B cell (primary cell): ENCODE measurements around the gene DMPK. TPM values are rescaled to one million over a fixed set of nuclear protein-coding genes. Genes with fewer than 3 reads are reported as not detected.

Experiments used
- ATAC-seq: fragments of 200-7000 bp; cut with Tn5 transposase; one replicate; pipeline ENCODE4 v1.10.0; 2021; ENCODE audit warnings: low read depth, mild to moderate bottlenecking, moderate number of reproducible peaks, moderate library complexity
- CTCF ChIA-PET: fragments of 350-600 bp; sonication (Branson Sonifier 250); formaldehyde crosslinking; loops from one replicate; lab custom pipeline; 2021; ENCODE audit warnings: antibody characterized with exemption, inconsistent platforms; lab: Charles Lee
- POLR2A ChIA-PET: fragments of 350-600 bp; sonication (Branson Sonifier 250); formaldehyde crosslinking; loops from one replicate; lab custom pipeline; 2021; ENCODE audit warnings: antibody characterized with exemption; lab: Charles Lee
- DNase-seq: peaks from one replicate; pipeline ENCODE4 v3.0.0; 2013
- H2AFZ ChIP-seq: 2 replicates; pipeline ENCODE4 v1.6.1; 2012; ENCODE audit warnings: mild to moderate bottlenecking, low read depth, low read length; ENCODE audit not compliant: insufficient read depth, poor library complexity, severe bottlenecking
- H3K27ac ChIP-seq, 2 donors: 1 replicate in 1 of 2; 2 replicates in 1 of 2; pipeline ENCODE4 v1.5.1; 2012 to 2013; ENCODE audit warnings: low read length in 2 of 2, mild to moderate bottlenecking in 2 of 2, moderate library complexity in 1 of 2
- H3K27me3 ChIP-seq, 4 experiments: fragments of 200-600 bp in 1 of 4; sonication (generic) in 1 of 4; replicated peaks in 1 of 4; 1 replicate in 2 of 4; 2 replicates in 2 of 4; pipeline versions ENCODE4 v1.6.1 to v1.7.0; 2013 to 2016; ENCODE audit warnings: low read length in 3 of 4, mild to moderate bottlenecking in 2 of 4, mixed read lengths in 1 of 4, moderate library complexity in 1 of 4; ENCODE audit not compliant: insufficient read depth in 4 of 4, control insufficient read depth in 3 of 4; ENCODE audit errors: control extremely low read depth in 1 of 4
- H3K36me3 ChIP-seq, 2 experiments: replicated peaks in 1 of 2; 1 replicate in 1 of 2; 2 replicates in 1 of 2; pipeline versions ENCODE4 v1.6.1 to v1.7.1; 2013; ENCODE audit warnings: low read length in 1 of 2; ENCODE audit not compliant: insufficient read depth in 2 of 2, control insufficient read depth in 1 of 2; ENCODE audit errors: control extremely low read depth in 1 of 2, extremely low read depth in 1 of 2
- H3K4me1 ChIP-seq, 2 donors: fragments of 200-600 bp in 1 of 2; sonication (generic) in 1 of 2; 1 replicate in 1 of 2; 2 replicates in 1 of 2; pipeline versions ENCODE4 v1.5.1 to v1.6.1; 2013 to 2017; ENCODE audit warnings: low read length in 2 of 2; ENCODE audit not compliant: control insufficient read depth in 2 of 2, insufficient read depth in 2 of 2
- H3K4me2 ChIP-seq: replicated peaks from 2 replicates; pipeline ENCODE3; 2012; ENCODE audit warnings: mild to moderate bottlenecking, low read depth, low read length; ENCODE audit not compliant: poor library complexity, severe bottlenecking
- H3K4me3 ChIP-seq, 5 experiments: fragments of 200-600 bp in 1 of 5; sonication (generic) in 1 of 5; 1 replicate in 3 of 5; 2 replicates in 2 of 5; pipeline versions ENCODE4 v1.5.1 to v1.7.0; 2011 to 2016; ENCODE audit warnings: low read length in 4 of 5, mild to moderate bottlenecking in 4 of 5, low read depth in 2 of 5, control low read depth in 1 of 5, moderate library complexity in 1 of 5; ENCODE audit not compliant: insufficient read depth in 1 of 5; ENCODE audit errors: control extremely low read depth in 1 of 5, extremely low read depth in 1 of 5
- H3K79me2 ChIP-seq: fragments of 200-600 bp; sonication (generic); one replicate; pipeline ENCODE4 v1.6.0; 2016; ENCODE audit warnings: low read length; ENCODE audit not compliant: control insufficient read depth, insufficient read depth
- H3K9ac ChIP-seq: fragments of 200-600 bp; sonication (generic); 2 replicates; pipeline ENCODE4 v1.6.1; 2017; ENCODE audit warnings: mild to moderate bottlenecking, low read length, moderate library complexity
- H3K9me3 ChIP-seq, 3 donors: one replicate each; pipeline versions ENCODE4 v1.6.1 to v1.7.1; 2013; ENCODE audit warnings: low read length in 2 of 3; ENCODE audit not compliant: control insufficient read depth in 2 of 3, insufficient read depth in 1 of 3; ENCODE audit errors: control extremely low read depth in 1 of 3
- H4K20me1 ChIP-seq: 2 replicates; pipeline ENCODE4 v1.6.0; 2012; ENCODE audit warnings: mild to moderate bottlenecking, low read length; ENCODE audit not compliant: insufficient read depth, control insufficient read depth, poor library complexity, severe bottlenecking
- H3K27ac Mint-ChIP-seq: one replicate; pipeline ENCODE4 v1.8.0; 2021; ENCODE audit warnings: mixed read lengths
- H3K27me3 Mint-ChIP-seq: one replicate; pipeline ENCODE4 v1.8.0; 2021; ENCODE audit warnings: mixed read lengths
- H3K4me1 Mint-ChIP-seq: one replicate; pipeline ENCODE4 v1.8.0; 2021; ENCODE audit warnings: mixed read lengths
- H3K4me3 Mint-ChIP-seq: one replicate; pipeline ENCODE4 v1.8.0; 2021; ENCODE audit warnings: mixed read lengths
- H3K9me3 Mint-ChIP-seq: one replicate; pipeline ENCODE4 v1.8.0; 2022; ENCODE audit warnings: mixed read lengths; ENCODE audit not compliant: insufficient read depth
- EZH2 ChIP-seq: IDR thresholded peaks from 2 replicates; pipeline ENCODE4 v1.6.1; 2012; ENCODE audit warnings: borderline replicate concordance, low read depth, mild to moderate bottlenecking, moderate library complexity, low read length; ENCODE audit not compliant: insufficient read depth, poor library complexity, severe bottlenecking
- WGBS: methylation state at CpG from one replicate; pipeline ENCODE4 v1.1.5; 2013; ENCODE audit warnings: missing lambda C conversion rate; ENCODE audit not compliant: insufficient coverage; 5-methylcytosine and 5-hydroxymethylcytosine counted together
- intact Hi-C: fragments of 100-400 bp; cut with micrococcal nuclease; formaldehyde crosslinking; loops from one replicate; pipeline ENCODE4 v1.10.0; 2022
- polyA minus RNA-seq: library from RNA; depleted of rRNA, polyadenylated mRNA; stranded (reverse); fragments of >200 nt; gene quantifications from 2 replicates; pipeline ENCODE4 v1.2.3, GENCODE V29; 2012
- polyA plus RNA-seq: library from polyadenylated mRNA; depleted of rRNA; stranded (reverse); fragments of >200 nt; gene quantifications from 2 replicates; pipeline ENCODE4 v1.2.3, GENCODE V29; 2012
- total RNA-seq, 2 donors: library from RNA; stranded (reverse); fragments of 120-200 nt in 1 of 2; gene quantifications; 1 replicate in 1 of 2; 2 replicates in 1 of 2; pipeline versions ENCODE4 v1.2.3 to v1.2.4, GENCODE V29; 2013 to 2022
- TF ChIP-seq, protein P1 (sequence below): fragments of 200-600 bp; IDR thresholded peaks from one replicate; pipeline ENCODE4 v1.8.0; 2022; ENCODE audit warnings: antibody characterized with exemption, mild to moderate bottlenecking

The DMPK gene, protein sequence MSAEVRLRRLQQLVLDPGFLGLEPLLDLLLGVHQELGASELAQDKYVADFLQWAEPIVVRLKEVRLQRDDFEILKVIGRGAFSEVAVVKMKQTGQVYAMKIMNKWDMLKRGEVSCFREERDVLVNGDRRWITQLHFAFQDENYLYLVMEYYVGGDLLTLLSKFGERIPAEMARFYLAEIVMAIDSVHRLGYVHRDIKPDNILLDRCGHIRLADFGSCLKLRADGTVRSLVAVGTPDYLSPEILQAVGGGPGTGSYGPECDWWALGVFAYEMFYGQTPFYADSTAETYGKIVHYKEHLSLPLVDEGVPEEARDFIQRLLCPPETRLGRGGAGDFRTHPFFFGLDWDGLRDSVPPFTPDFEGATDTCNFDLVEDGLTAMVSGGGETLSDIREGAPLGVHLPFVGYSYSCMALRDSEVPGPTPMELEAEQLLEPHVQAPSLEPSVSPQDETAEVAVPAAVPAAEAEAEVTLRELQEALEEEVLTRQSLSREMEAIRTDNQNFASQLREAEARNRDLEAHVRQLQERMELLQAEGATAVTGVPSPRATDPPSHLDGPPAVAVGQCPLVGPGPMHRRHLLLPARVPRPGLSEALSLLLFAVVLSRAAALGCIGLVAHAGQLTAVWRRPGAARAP
- 58.3 and 63.0 TPM in 2 replicates for total RNA-seq
- 11.4 TPM for total RNA-seq (2013)
- 28.7 and 41.1 TPM in 2 replicates for polyA plus RNA-seq
- polyA minus RNA-seq: 18.7 and 20.3 TPM in 2 replicates

DNA sequence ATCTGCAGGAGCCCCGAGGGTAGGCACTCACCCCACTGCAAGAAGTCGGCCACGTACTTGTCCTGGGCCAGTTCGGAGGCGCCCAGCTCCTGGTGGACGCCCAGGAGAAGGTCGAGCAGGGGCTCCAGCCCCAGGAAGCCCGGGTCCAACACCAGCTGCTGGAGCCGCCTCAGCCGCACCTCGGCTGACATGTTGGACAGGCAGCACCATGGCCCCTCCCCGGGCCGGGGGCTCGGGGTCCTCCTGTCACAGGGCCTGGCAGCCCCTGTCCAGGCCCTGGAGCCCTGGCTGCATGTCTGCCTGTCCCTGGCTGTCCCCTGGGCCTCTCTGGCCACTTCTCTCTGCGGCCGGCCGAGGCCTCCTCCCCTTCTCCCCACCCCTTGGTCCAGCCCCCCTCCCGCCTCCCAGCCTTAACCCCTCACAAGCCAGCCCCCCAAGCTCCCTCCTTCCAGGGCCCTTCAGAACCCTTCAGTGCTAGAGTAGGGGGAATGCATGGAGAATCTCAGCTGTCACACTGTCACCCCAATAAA, at the start of gene DMPK:
Gene DMPK, minus strand, starts transcription at position 329 of the 530 bp plus-strand sequence. Its CDS starts 138 bp downstream, at position 191.
- ATAC-seq (no peak), DNase-seq (no peak)
- POLR2A ChIA-PET: interaction anchor here (0.5 to 1.2 kb wide), 3 partner anchors 11 to 26 kb away, joined by 3 to 4 read pairs (median 4); no protein-coding TSS in a partner anchor
- Histone ChIP-seq H2AFZ (no peak within 1 kb of the TSS), H3K4me2 (no peak within 1 kb of the TSS), H3K4me1 (peaks cover 17 to 22% of the 10 kb centered on the region in 2 donors), H3K36me3 (peaks cover 0 to 20% of the 10 kb centered on the region in 2 experiments), H3K27ac (no peak within 1 kb of the TSS), H3K9ac (no peak within 1 kb of the TSS), H3K79me2 (peaks cover 2% of the 10 kb centered on the region), H3K9me3 (peaks cover 0 to 4% (median 0%) of the 10 kb centered on the region in 3 donors), H4K20me1 (peaks cover 90% of the 10 kb centered on the region), H3K27me3 (peaks cover 0 to 23% (median 2%) of the 10 kb centered on the region in 4 experiments), H3K4me3 (no peak within 1 kb of the TSS)
- Mint-ChIP-seq H3K27ac (no peak within 1 kb of the TSS), H3K9me3 (no peaks in the 10 kb centered on the region), H3K4me3 (no peak within 1 kb of the TSS), H3K4me1 (peaks cover 19% of the 10 kb centered on the region), H3K27me3 (peaks cover 10% of the 10 kb centered on the region)
- TF ChIP-seq EZH2: no peak
- TF ChIP-seq, protein P1, sequence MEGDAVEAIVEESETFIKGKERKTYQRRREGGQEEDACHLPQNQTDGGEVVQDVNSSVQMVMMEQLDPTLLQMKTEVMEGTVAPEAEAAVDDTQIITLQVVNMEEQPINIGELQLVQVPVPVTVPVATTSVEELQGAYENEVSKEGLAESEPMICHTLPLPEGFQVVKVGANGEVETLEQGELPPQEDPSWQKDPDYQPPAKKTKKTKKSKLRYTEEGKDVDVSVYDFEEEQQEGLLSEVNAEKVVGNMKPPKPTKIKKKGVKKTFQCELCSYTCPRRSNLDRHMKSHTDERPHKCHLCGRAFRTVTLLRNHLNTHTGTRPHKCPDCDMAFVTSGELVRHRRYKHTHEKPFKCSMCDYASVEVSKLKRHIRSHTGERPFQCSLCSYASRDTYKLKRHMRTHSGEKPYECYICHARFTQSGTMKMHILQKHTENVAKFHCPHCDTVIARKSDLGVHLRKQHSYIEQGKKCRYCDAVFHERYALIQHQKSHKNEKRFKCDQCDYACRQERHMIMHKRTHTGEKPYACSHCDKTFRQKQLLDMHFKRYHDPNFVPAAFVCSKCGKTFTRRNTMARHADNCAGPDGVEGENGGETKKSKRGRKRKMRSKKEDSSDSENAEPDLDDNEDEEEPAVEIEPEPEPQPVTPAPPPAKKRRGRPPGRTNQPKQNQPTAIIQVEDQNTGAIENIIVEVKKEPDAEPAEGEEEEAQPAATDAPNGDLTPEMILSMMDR: no peak
- CTCF ChIA-PET: interaction anchor here (2.2 kb wide), 1 partner anchor 17 kb away, joined by 10 read pairs; no protein-coding TSS in a partner anchor
- intact Hi-C loops: no loop called here
- 64% methylated on average over 17 of the region's 18 CpGs for WGBS
